H9 (cell line): ENCODE measurements around the gene TIGD3. TPM values are rescaled to one million over a fixed set of nuclear protein-coding genes. Genes with fewer than 3 reads are reported as not detected.
A peak's percentile ranks its signal among the peaks of the same experiment; 100 is the strongest.

ENCODE experiments used
- DNase-seq: peaks from one replicate; pipeline ENCODE4 v3.0.0-alpha.2; 2017
- H2AFZ ChIP-seq: one replicate; pipeline ENCODE4 v1.6.1; 2013; ENCODE audit warnings: mild to moderate bottlenecking, low read length, control low read depth, moderate library complexity
- H2AK5ac ChIP-seq: 2 replicates; pipeline ENCODE4 v1.6.1; 2013; ENCODE audit warnings: low read length, control low read depth, mixed read lengths; ENCODE audit not compliant: insufficient read length
- H2BK120ac ChIP-seq: one replicate; pipeline ENCODE4 v1.6.1; 2013; ENCODE audit warnings: low read depth, mild to moderate bottlenecking, low read length, control low read depth, inconsistent platforms; ENCODE audit not compliant: poor library complexity, severe bottlenecking
- H2BK12ac ChIP-seq: 2 replicates; pipeline ENCODE4 v1.6.1; 2013; ENCODE audit warnings: low read length, control low read depth, mixed read lengths, low read depth; ENCODE audit not compliant: insufficient read length
- H2BK15ac ChIP-seq: 2 replicates; pipeline ENCODE4 v1.6.1; 2013; ENCODE audit warnings: low read depth, low read length, control low read depth
- H2BK20ac ChIP-seq: one replicate; pipeline ENCODE4 v1.6.1; 2013; ENCODE audit warnings: low read depth, mild to moderate bottlenecking, low read length, control low read depth, inconsistent platforms; ENCODE audit not compliant: poor library complexity, severe bottlenecking
- H2BK5ac ChIP-seq: 2 replicates; pipeline ENCODE4 v1.6.1; 2013; ENCODE audit warnings: low read length, control low read depth, mixed read lengths; ENCODE audit not compliant: insufficient read length
- H3K14ac ChIP-seq: 2 replicates; pipeline ENCODE4 v1.6.1; 2013; ENCODE audit warnings: low read length, control low read depth; ENCODE audit not compliant: insufficient read depth
- H3K18ac ChIP-seq: 2 replicates; pipeline ENCODE4 v1.6.1; 2013; ENCODE audit warnings: low read depth, mild to moderate bottlenecking, mixed read lengths, low read length, control low read depth; ENCODE audit not compliant: insufficient read length
- H3K23ac ChIP-seq: 2 replicates; pipeline ENCODE4 v1.6.1; 2013; ENCODE audit warnings: low read length, control low read depth, mixed read lengths, low read depth; ENCODE audit not compliant: insufficient read length
- H3K23me2 ChIP-seq: 2 replicates; pipeline ENCODE4 v1.6.1; 2013; ENCODE audit warnings: low read depth, mild to moderate bottlenecking, mixed read lengths, low read length, control low read depth; ENCODE audit not compliant: insufficient read length, poor library complexity, severe bottlenecking
- H3K27ac ChIP-seq: 2 replicates; pipeline ENCODE4 v1.5.1; 2013; ENCODE audit warnings: low read length, control low read depth, mixed read lengths, low read depth; ENCODE audit not compliant: insufficient read length
- H3K27me3 ChIP-seq: 2 replicates; pipeline ENCODE4 v1.6.1; 2013; ENCODE audit warnings: low read length, control low read depth, inconsistent platforms; ENCODE audit not compliant: insufficient read depth
- H3K4ac ChIP-seq: 2 replicates; pipeline ENCODE4 v1.6.1; 2013; ENCODE audit warnings: low read depth, mild to moderate bottlenecking, control low read depth, inconsistent platforms, low read length, moderate library complexity
- H3K4me1 ChIP-seq: 2 replicates; pipeline ENCODE4 v1.6.1; 2013; ENCODE audit warnings: low read length, control low read depth, inconsistent platforms; ENCODE audit not compliant: insufficient read depth
- H3K4me2 ChIP-seq: 2 replicates; pipeline ENCODE4 v1.6.1; 2013; ENCODE audit warnings: low read length, control low read depth, mixed read lengths; ENCODE audit not compliant: insufficient read length, insufficient read depth
- H3K56ac ChIP-seq: 2 replicates; pipeline ENCODE4 v1.6.1; 2013; ENCODE audit warnings: low read depth, mild to moderate bottlenecking, mixed read lengths, low read length, control low read depth; ENCODE audit not compliant: insufficient read length
- H3K79me1 ChIP-seq: 2 replicates; pipeline ENCODE4 v1.6.1; 2013; ENCODE audit warnings: low read depth, mild to moderate bottlenecking, moderate library complexity, low read length, control low read depth, inconsistent platforms; ENCODE audit not compliant: insufficient read depth, poor library complexity, severe bottlenecking
- H3K79me2 ChIP-seq: 2 replicates; pipeline ENCODE4 v1.6.1; 2013; ENCODE audit warnings: low read length, control low read depth, inconsistent platforms; ENCODE audit not compliant: insufficient read depth
- H3K9ac ChIP-seq: 2 replicates; pipeline ENCODE4 v1.6.1; 2013; ENCODE audit warnings: low read length, control low read depth, mixed read lengths; ENCODE audit not compliant: insufficient read length; ENCODE audit errors: extremely low read depth
- H3K9me3 ChIP-seq: one replicate; pipeline ENCODE4 v1.6.1; 2013; ENCODE audit warnings: low read depth, low read length, inconsistent platforms; ENCODE audit not compliant: control insufficient read depth
- H3T11ph ChIP-seq: one replicate; pipeline ENCODE4 v1.6.1; 2013; ENCODE audit warnings: mild to moderate bottlenecking, low read length, control low read depth, inconsistent platforms
- H4K20me1 ChIP-seq: one replicate; pipeline ENCODE4 v1.6.1; 2013; ENCODE audit not compliant: control insufficient read depth, insufficient read length, insufficient read depth
- H4K5ac ChIP-seq: 2 replicates; pipeline ENCODE4 v1.6.1; 2013; ENCODE audit warnings: low read depth, mild to moderate bottlenecking, mixed read lengths, low read length, control low read depth; ENCODE audit not compliant: insufficient read length
- H4K8ac ChIP-seq: replicated peaks from 2 replicates; pipeline ENCODE4 v1.6.1; 2013; ENCODE audit warnings: low read length, control low read depth, mixed read lengths, low read depth; ENCODE audit not compliant: insufficient read length
- H4K91ac ChIP-seq: 2 replicates; pipeline ENCODE4 v1.6.1; 2013; ENCODE audit warnings: low read depth, mild to moderate bottlenecking, moderate library complexity, mixed read lengths, low read length, control low read depth; ENCODE audit not compliant: insufficient read length
- H3K27ac Mint-ChIP-seq, 3 experiments: 2 replicates in 2 of 3; 3 replicates in 1 of 3; pipeline ENCODE4 v1.8.0; 2020 to 2021; ENCODE audit warnings: mixed read lengths in 3 of 3, mild to moderate bottlenecking in 1 of 3, moderate library complexity in 1 of 3
- H3K27me3 Mint-ChIP-seq: 2 replicates; pipeline ENCODE4 v1.8.0; 2021; ENCODE audit warnings: low read depth, mild to moderate bottlenecking, moderate library complexity, mixed read lengths
- H3K36me3 Mint-ChIP-seq, 3 experiments: 2 replicates in 2 of 3; 3 replicates in 1 of 3; pipeline ENCODE4 v1.8.0; 2020 to 2021; ENCODE audit warnings: low read depth in 3 of 3, mixed read lengths in 3 of 3; ENCODE audit not compliant: insufficient read depth in 1 of 3
- H3K4me1 Mint-ChIP-seq, 2 experiments: 2 replicates each; pipeline ENCODE4 v1.8.0; 2020; ENCODE audit warnings: mixed read lengths in 2 of 2
- H3K4me3 Mint-ChIP-seq, 2 experiments: 2 replicates in 1 of 2; 3 replicates in 1 of 2; pipeline ENCODE4 v1.8.0; 2020 to 2021; ENCODE audit warnings: mild to moderate bottlenecking in 2 of 2, mixed read lengths in 2 of 2, moderate library complexity in 1 of 2
- H3K9me3 Mint-ChIP-seq, 2 experiments: 2 replicates in 1 of 2; 3 replicates in 1 of 2; pipeline ENCODE4 v1.8.0; 2020; ENCODE audit warnings: mild to moderate bottlenecking in 2 of 2, mixed read lengths in 2 of 2, moderate library complexity in 1 of 2
- WGBS: extraction: QIAGEN DNeasy Blood & Tissue Kit; methylation state at CpG from one replicate; pipeline ENCODE4 v1.1.7; 2013; ENCODE audit warnings: missing lambda C conversion rate, low lambda C conversion rate, mixed read lengths; ENCODE audit not compliant: insufficient read length; ENCODE audit errors: extremely low coverage; 5-methylcytosine and 5-hydroxymethylcytosine counted together
- total RNA-seq: library from RNA; stranded (reverse); gene quantifications from 2 replicates; pipeline ENCODE4 v1.2.1, GENCODE V29; 2021
- TF ChIP-seq, protein P1 (sequence below): fragments of 200-600 bp; sonication (generic); conservative IDR thresholded peaks from 3 replicates; pipeline ENCODE4 v1.8.0; 2021; ENCODE audit warnings: antibody characterized with exemption, mild to moderate bottlenecking

TIGD3 gene
- total RNA-seq, 1 experiment from 2014 or later, result 0.66 TPM

DNA sequence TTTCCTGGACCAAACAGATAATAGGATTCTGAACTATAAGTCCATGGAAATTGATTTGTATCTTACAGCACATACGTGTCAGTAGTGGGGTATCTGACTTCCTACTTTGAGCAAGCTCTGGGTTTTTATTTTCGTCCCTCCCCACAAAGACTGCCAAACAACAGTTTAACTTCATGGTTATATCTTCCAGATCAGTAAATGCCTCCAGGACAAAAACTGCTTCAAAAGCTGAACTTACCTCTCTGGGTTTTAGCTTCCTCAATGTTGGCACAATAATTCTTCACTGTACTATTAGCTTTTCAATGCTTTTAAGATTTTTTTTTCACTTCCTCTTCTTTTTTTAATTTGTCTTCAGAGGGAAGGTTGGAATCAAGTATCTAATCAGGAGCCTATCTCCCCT lies 25.1 kb upstream of the TIGD3 start:
- no peak overlapping the region for H2BK12ac ChIP-seq
- H3T11ph ChIP-seq, result no peak overlapping the region
- no peaks in the 10 kb centered on the region for H3K79me1 ChIP-seq
- TF ChIP-seq, protein P1, sequence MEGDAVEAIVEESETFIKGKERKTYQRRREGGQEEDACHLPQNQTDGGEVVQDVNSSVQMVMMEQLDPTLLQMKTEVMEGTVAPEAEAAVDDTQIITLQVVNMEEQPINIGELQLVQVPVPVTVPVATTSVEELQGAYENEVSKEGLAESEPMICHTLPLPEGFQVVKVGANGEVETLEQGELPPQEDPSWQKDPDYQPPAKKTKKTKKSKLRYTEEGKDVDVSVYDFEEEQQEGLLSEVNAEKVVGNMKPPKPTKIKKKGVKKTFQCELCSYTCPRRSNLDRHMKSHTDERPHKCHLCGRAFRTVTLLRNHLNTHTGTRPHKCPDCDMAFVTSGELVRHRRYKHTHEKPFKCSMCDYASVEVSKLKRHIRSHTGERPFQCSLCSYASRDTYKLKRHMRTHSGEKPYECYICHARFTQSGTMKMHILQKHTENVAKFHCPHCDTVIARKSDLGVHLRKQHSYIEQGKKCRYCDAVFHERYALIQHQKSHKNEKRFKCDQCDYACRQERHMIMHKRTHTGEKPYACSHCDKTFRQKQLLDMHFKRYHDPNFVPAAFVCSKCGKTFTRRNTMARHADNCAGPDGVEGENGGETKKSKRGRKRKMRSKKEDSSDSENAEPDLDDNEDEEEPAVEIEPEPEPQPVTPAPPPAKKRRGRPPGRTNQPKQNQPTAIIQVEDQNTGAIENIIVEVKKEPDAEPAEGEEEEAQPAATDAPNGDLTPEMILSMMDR, result no peak
- H2BK15ac ChIP-seq, result no peak overlapping the region
- H2AK5ac ChIP-seq, result no peak overlapping the region
- DNase-seq, result no peak
- H3K23ac ChIP-seq, result no peak overlapping the region
- H4K91ac ChIP-seq, result no peak overlapping the region
- H3K56ac ChIP-seq, result no peak overlapping the region
- no peak overlapping the region for H2BK20ac ChIP-seq
- H2AFZ ChIP-seq, result peak overlapping the region; percentile 59
- Mint-ChIP-seq H3K27me3 (peaks cover 4% of the 10 kb centered on the region), H3K4me3 (no peak overlapping the region), H3K4me1 (peaks cover 8 to 9% of the 10 kb centered on the region in 2 experiments), H3K9me3 (no peaks in the 10 kb centered on the region), H3K27ac (no peak overlapping the region), H3K36me3 (peaks cover 0 to 1% (median 0%) of the 10 kb centered on the region in 3 experiments; a peak in 1 of 7 replicates)
- H3K79me2 ChIP-seq, result peaks cover 2% of the 10 kb centered on the region; the same call in 1 of the 2 replicates
- H2BK120ac ChIP-seq, result no peak overlapping the region
- H4K8ac ChIP-seq, result no peak overlapping the region
- no peak overlapping the region for H4K5ac ChIP-seq
- no peak overlapping the region for H3K18ac ChIP-seq
- H3K4me1 ChIP-seq, result no peaks in the 10 kb centered on the region
- H3K27me3 ChIP-seq, result no peaks in the 10 kb centered on the region
- H2BK5ac ChIP-seq, result no peak overlapping the region
- H3K4ac ChIP-seq, result no peak overlapping the region
- peaks cover 2% of the 10 kb centered on the region for H3K23me2 ChIP-seq
- H3K4me2 ChIP-seq, result no peak overlapping the region
- H3K9ac ChIP-seq, result no peak overlapping the region
- no peak overlapping the region for H3K27ac ChIP-seq
- no peak overlapping the region for H3K14ac ChIP-seq
- WGBS, result no CpG with 5 or more reads among the region's 2 CpGs
- no peaks in the 10 kb centered on the region for H4K20me1 ChIP-seq
- H3K9me3 ChIP-seq, result no peaks in the 10 kb centered on the region
